Esophagus muscularis mucosa (tissue), 3 donors: ENCODE measurements around the gene SLC12A8.

Source experiments
- POLR2A ChIP-seq: fragments of 450-650 bp; IDR thresholded peaks from one replicate; pipeline ENCODE4 v1.6.1; 2017; ENCODE audit warnings: antibody characterized with exemption, moderate library complexity, mild to moderate bottlenecking, low read depth
- POLR2AphosphoS5 ChIP-seq, 2 donors: sonication (generic); formaldehyde crosslinking; IDR thresholded peaks; one replicate each; pipeline ENCODE4 v1.6.1; 2017; ENCODE audit warnings: antibody characterized with exemption in 2 of 2
- TF ChIP-seq, protein P1 (sequence below), 3 experiments: fragments of 200-600 bp in 2 of 3; fragments of 450-650 bp in 1 of 3; sonication (generic) in 2 of 3; IDR thresholded peaks; one replicate each; pipeline ENCODE4 v1.5.1; 2017 to 2019; ENCODE audit warnings: antibody characterized with exemption in 3 of 3, mild to moderate bottlenecking in 2 of 3, moderate library complexity in 1 of 3

DNA sequence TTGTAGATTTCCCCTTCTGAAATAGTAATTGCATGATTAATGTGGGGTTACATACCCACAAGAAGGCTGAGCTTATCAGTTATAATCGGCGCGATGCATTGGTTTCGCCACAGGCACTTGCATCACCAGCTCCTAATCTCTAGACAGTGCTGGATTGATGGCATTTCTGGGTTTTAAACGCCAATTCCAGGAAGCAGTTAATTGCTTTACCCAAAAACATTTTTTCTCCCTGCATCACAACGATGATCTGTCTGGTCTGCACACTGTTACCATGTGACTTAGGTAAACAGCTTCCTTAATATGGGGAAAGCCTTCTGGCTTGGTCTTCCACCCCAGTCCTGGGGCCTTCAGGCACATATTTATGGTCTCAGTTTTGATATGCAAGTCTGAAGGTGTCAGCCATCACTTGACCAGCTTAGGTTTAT lies 86.7 kb downstream of the SLC12A8 start:
- TF ChIP-seq, protein P1, sequence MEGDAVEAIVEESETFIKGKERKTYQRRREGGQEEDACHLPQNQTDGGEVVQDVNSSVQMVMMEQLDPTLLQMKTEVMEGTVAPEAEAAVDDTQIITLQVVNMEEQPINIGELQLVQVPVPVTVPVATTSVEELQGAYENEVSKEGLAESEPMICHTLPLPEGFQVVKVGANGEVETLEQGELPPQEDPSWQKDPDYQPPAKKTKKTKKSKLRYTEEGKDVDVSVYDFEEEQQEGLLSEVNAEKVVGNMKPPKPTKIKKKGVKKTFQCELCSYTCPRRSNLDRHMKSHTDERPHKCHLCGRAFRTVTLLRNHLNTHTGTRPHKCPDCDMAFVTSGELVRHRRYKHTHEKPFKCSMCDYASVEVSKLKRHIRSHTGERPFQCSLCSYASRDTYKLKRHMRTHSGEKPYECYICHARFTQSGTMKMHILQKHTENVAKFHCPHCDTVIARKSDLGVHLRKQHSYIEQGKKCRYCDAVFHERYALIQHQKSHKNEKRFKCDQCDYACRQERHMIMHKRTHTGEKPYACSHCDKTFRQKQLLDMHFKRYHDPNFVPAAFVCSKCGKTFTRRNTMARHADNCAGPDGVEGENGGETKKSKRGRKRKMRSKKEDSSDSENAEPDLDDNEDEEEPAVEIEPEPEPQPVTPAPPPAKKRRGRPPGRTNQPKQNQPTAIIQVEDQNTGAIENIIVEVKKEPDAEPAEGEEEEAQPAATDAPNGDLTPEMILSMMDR (IDR thresholded peaks at IDR 0.05): no peak
- TF ChIP-seq POLR2A (no peak), POLR2AphosphoS5 (IDR thresholded peaks at IDR 0.05) (no peak)
